HCT116 (cell line): ENCODE measurements around the gene ARHGAP12. TPM values are rescaled to one million over a fixed set of nuclear protein-coding genes. Genes with fewer than 3 reads are reported as not detected.
A peak's percentile ranks its signal among the peaks of the same experiment; 100 is the strongest.
"Not testable (repeated sequence)": the region's sequence is repeated elsewhere in the genome, so short reads cannot be mapped to it uniquely, and the experiment has no call there.

Experiments used
- ATAC-seq: fragments of 200-7000 bp; cut with Tn5 transposase; 2 replicates; pipeline ENCODE4 v1.9.1; 2020; ENCODE audit warnings: mild to moderate bottlenecking, moderate library complexity
- BruUV-seq: library from RNA; stranded (reverse); fragments of 400-500 nt; replicated peaks from 2 replicates; lab custom pipeline; 2021; lab: Mats Ljungman, UMichigan
- CTCF ChIA-PET: fragments of 300-600 bp; sonication (Branson Sonifier 250); formaldehyde crosslinking; loops from one replicate; lab custom pipeline; 2021; ENCODE audit warnings: antibody characterized with exemption; lab: Charles Lee
- POLR2A ChIA-PET: fragments of 300-600, 350-600 bp; sonication (Branson Sonifier 250); formaldehyde crosslinking; loops from one replicate; lab custom pipeline; 2021; ENCODE audit warnings: antibody characterized with exemption; lab: Charles Lee
- RAD21 ChIA-PET, 2 experiments: fragments of 300-600 bp; sonication (Branson Sonifier 250); formaldehyde crosslinking; loops; one replicate each; lab custom pipeline; 2023; ENCODE audit warnings: low total read pairs in 2 of 2; ENCODE audit not compliant: uncharacterized antibody in 2 of 2, unreplicated experiment in 2 of 2, low non-redundant PET in 1 of 2; lab: Charles Lee
- DNase-seq: peaks from one replicate; pipeline ENCODE4 v3.0.0-alpha.2; 2010; ENCODE audit warnings: low read depth, low spot score
- H2AFZ ChIP-seq: fragments of 200-600 bp; shearing (Covaris generic), sonication (generic); 2 replicates; pipeline ENCODE4 v1.6.1; 2017; ENCODE audit warnings: low read depth, mixed run types, mixed read lengths, antibody characterized with exemption, low read length; ENCODE audit not compliant: poor library complexity, severe bottlenecking
- H3K27ac ChIP-seq: 2 replicates; pipeline ENCODE4 v1.5.1; 2012; ENCODE audit warnings: low read depth, low read length
- H3K27me3 ChIP-seq: fragments of 200-600 bp; sonication (generic); 2 replicates; pipeline ENCODE4 v1.6.1; 2016; ENCODE audit warnings: mixed run types, low read length, mixed read lengths; ENCODE audit not compliant: insufficient read depth
- H3K36me3 ChIP-seq, 2 experiments: fragments of 200-500 bp in 1 of 2; fragments of 200-600 bp in 1 of 2; sonication (Bioruptor generic) in 1 of 2; sonication (generic) in 1 of 2; 2 replicates each; pipeline versions ENCODE4 v1.5.1 to v1.6.1; 2014 to 2016; ENCODE audit warnings: low read length in 2 of 2, inconsistent platforms in 1 of 2, mixed read lengths in 1 of 2, mixed run types in 1 of 2; ENCODE audit not compliant: insufficient read depth in 2 of 2, control insufficient read depth in 1 of 2
- H3K4me1 ChIP-seq, 2 experiments: fragments of 200-600 bp in 1 of 2; sonication (generic) in 1 of 2; 2 replicates each; pipeline versions ENCODE4 v1.5.1 to v1.6.1; 2012 to 2017; ENCODE audit warnings: low read length in 2 of 2, inconsistent platforms in 1 of 2, mild to moderate bottlenecking in 1 of 2, mixed read lengths in 1 of 2, mixed run types in 1 of 2, moderate library complexity in 1 of 2; ENCODE audit not compliant: insufficient read depth in 2 of 2, control insufficient read depth in 1 of 2
- H3K4me2 ChIP-seq: fragments of 200-600 bp; sonication (generic); 2 replicates; pipeline ENCODE4 v1.6.1; 2017; ENCODE audit warnings: mixed run types, low read length, mixed read lengths
- H3K4me3 ChIP-seq, 2 experiments: fragments of 200-600 bp in 1 of 2; sonication (generic) in 1 of 2; replicated peaks in 1 of 2; 2 replicates each; pipeline ENCODE4 v1.5.1; 2011 to 2016; ENCODE audit warnings: low read length in 2 of 2, control low read depth in 1 of 2, low read depth in 1 of 2, mild to moderate bottlenecking in 1 of 2, mixed read lengths in 1 of 2, mixed run types in 1 of 2
- H3K79me2 ChIP-seq: fragments of 200-600 bp; sonication (generic); 2 replicates; pipeline ENCODE4 v1.6.1; 2017; ENCODE audit warnings: mild to moderate bottlenecking, mixed run types, low read length, moderate library complexity, mixed read lengths; ENCODE audit not compliant: insufficient read depth
- H3K9ac ChIP-seq: fragments of 200-600 bp; sonication (generic); 2 replicates; pipeline ENCODE4 v1.6.1; 2016; ENCODE audit warnings: low read length, mixed read lengths
- H3K9me2 ChIP-seq: fragments of 200-600 bp; sonication (generic), shearing (Covaris generic); 2 replicates; pipeline ENCODE4 v1.6.1; 2017; ENCODE audit warnings: mixed run types, mild to moderate bottlenecking, moderate library complexity; ENCODE audit not compliant: insufficient read depth
- H3K9me3 ChIP-seq, 2 experiments: fragments of 200-500 bp in 1 of 2; fragments of 200-600 bp in 1 of 2; sonication (Bioruptor generic) in 1 of 2; sonication (generic) in 1 of 2; 2 replicates each; pipeline ENCODE4 v1.6.1; 2014 to 2017; ENCODE audit warnings: low read length in 2 of 2, mixed read lengths in 2 of 2, inconsistent platforms in 1 of 2, low read depth in 1 of 2, mild to moderate bottlenecking in 1 of 2, mixed run types in 1 of 2, moderate library complexity in 1 of 2; ENCODE audit not compliant: control insufficient read depth in 1 of 2, insufficient read depth in 1 of 2
- H4K20me1 ChIP-seq: fragments of 200-600 bp; sonication (generic), shearing (Covaris generic); 2 replicates; pipeline ENCODE4 v1.6.1; 2017; ENCODE audit warnings: mixed run types, mild to moderate bottlenecking, moderate library complexity; ENCODE audit not compliant: insufficient read depth
- EGR1 ChIP-seq: IDR thresholded peaks from 2 replicates; pipeline ENCODE4 v1.6.1; 2012; ENCODE audit warnings: low read depth
- EZH2 ChIP-seq: fragments of 200-600 bp; sonication (generic); IDR thresholded peaks from 2 replicates; pipeline ENCODE4 v1.6.1; 2017; ENCODE audit warnings: antibody characterized with exemption, mixed run types
- EZH2phosphoT487 ChIP-seq: fragments of 200-600 bp; IDR thresholded peaks from 2 replicates; pipeline ENCODE4 v1.6.1; 2018; ENCODE audit warnings: antibody characterized with exemption, borderline replicate concordance
- FOSL1 ChIP-seq: IDR thresholded peaks from 2 replicates; pipeline ENCODE4 v1.6.1; 2012; ENCODE audit warnings: low read depth
- RAD21 ChIP-seq: IDR thresholded peaks from 2 replicates; pipeline ENCODE4 v1.6.1; 2012; ENCODE audit warnings: low read depth, mild to moderate bottlenecking
- SIN3A ChIP-seq: IDR thresholded peaks from 2 replicates; pipeline ENCODE4 v1.6.1; 2012; ENCODE audit warnings: low read depth
- intact Hi-C: fragments of 100-400 bp; cut with micrococcal nuclease; formaldehyde crosslinking; loops from 2 replicates; pipeline ENCODE4 v1.10.0; 2022
- total RNA-seq: library from RNA; stranded (reverse); gene quantifications from one replicate; pipeline ENCODE4 v1.2.1, GENCODE V29; 2021; ENCODE audit not compliant: unreplicated experiment
- TF ChIP-seq, protein P1 (sequence below): IDR thresholded peaks from 2 replicates; pipeline ENCODE4 v1.6.1; 2012
- TF ChIP-seq, protein P2 (sequence below): IDR thresholded peaks from 2 replicates; pipeline ENCODE4 v1.6.1; 2012; ENCODE audit warnings: low read depth

Gene ARHGAP12
- total RNA-seq, 1 experiment from 2014 or later: 80.3 TPM

DNA sequence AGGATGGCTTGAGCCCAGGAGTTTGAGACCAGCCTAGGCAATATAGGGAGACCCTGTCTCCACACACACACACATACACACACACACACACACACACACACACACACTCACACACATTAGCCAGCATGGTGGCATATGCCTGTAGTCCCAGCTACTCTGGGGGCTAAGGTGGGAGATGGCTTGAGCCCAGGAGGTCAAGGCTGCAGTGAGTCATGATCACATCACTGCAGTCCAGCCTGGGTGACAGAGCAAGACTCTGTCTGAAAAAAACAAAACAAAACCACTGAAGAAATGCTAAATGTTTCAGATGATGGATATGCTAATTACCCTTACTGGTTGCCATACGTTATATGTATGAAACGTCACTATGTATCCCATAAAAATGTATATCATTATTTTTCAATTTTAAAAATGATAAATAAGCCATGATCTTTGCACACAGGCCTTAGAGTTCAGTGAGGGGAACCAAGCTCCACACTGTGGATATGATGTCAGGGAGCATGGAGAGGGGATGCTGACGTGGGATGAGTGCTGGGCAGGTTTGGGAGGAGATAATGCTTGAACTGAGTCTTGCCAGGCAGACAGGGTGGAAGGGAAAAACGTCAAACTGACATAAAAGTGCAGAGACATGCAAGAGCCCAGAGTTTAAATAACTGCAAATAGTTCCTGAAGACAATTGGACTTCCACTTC is 45.9 kb upstream of the ARHGAP12 start:
- ATAC-seq (peak; percentile 44; the same call in 1 of the 2 replicates), DNase-seq (no peak)
- Histone ChIP-seq H3K4me1 (peaks cover 3 to 18% of the 10 kb centered on the region in 2 experiments), H3K4me2 (peak overlapping the region; percentile 14; the same call in 1 of the 2 replicates), H3K27me3 (no peaks in the 10 kb centered on the region), H3K9ac (no peak overlapping the region), H3K36me3 (no peaks in the 10 kb centered on the region), H3K9me3 (no peaks in the 10 kb centered on the region), H2AFZ (no peak overlapping the region), H3K4me3 (no peak overlapping the region), H3K79me2 (no peaks in the 10 kb centered on the region), H3K9me2 (no peaks in the 10 kb centered on the region), H4K20me1 (no peaks in the 10 kb centered on the region), H3K27ac (no peak overlapping the region)
- POLR2A ChIA-PET: no interaction called here
- CTCF ChIA-PET: no interaction called here
- RAD21 ChIA-PET: no interaction called here
- intact Hi-C loops: no loop called here
- TF ChIP-seq, protein P1, sequence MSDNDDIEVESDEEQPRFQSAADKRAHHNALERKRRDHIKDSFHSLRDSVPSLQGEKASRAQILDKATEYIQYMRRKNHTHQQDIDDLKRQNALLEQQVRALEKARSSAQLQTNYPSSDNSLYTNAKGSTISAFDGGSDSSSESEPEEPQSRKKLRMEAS: no peak
- TF ChIP-seq EZH2phosphoT487 (no peak), EZH2 (no peak), FOSL1 (peak; percentile 47; the same call in 1 of the 2 replicates)
- BruUV-seq: no TSS peak

DNA sequence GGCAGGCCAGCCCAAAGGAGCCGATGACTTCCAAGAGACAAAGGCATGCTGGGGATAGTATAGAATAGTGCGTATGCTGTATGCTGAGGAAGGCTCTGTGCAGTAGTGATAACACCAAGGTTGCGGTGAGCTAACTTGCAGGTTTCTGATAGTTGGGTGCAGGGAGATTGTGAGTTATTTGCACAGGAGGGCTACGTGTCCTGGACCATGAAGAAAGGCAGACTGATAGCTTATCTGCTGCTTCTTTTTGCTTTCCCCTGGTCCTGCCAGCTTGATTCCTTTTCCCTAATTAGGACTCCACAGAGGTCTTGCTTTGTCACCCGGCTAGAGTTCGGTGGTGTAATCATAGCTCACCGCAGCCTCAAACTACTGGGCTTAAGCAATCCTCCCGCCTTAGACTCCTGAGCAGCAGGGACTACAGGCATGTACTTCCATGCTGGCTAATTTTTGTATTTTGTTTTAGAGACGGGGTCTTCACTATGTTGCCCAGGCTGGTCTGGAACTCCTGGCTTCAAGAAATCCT is 43.9 kb upstream of the ARHGAP12 start:
- BruUV-seq: no TSS peak
- no peaks in the 10 kb centered on the region for H3K79me2 ChIP-seq
- intact Hi-C loops: no loop called here
- no peak overlapping the region for H3K27ac ChIP-seq
- peaks cover 3 to 14% of the 10 kb centered on the region in 2 experiments for H3K4me1 ChIP-seq
- H3K9me3 ChIP-seq: no peaks in the 10 kb centered on the region
- H3K4me2 ChIP-seq: no peak overlapping the region
- TF ChIP-seq, protein P2, sequence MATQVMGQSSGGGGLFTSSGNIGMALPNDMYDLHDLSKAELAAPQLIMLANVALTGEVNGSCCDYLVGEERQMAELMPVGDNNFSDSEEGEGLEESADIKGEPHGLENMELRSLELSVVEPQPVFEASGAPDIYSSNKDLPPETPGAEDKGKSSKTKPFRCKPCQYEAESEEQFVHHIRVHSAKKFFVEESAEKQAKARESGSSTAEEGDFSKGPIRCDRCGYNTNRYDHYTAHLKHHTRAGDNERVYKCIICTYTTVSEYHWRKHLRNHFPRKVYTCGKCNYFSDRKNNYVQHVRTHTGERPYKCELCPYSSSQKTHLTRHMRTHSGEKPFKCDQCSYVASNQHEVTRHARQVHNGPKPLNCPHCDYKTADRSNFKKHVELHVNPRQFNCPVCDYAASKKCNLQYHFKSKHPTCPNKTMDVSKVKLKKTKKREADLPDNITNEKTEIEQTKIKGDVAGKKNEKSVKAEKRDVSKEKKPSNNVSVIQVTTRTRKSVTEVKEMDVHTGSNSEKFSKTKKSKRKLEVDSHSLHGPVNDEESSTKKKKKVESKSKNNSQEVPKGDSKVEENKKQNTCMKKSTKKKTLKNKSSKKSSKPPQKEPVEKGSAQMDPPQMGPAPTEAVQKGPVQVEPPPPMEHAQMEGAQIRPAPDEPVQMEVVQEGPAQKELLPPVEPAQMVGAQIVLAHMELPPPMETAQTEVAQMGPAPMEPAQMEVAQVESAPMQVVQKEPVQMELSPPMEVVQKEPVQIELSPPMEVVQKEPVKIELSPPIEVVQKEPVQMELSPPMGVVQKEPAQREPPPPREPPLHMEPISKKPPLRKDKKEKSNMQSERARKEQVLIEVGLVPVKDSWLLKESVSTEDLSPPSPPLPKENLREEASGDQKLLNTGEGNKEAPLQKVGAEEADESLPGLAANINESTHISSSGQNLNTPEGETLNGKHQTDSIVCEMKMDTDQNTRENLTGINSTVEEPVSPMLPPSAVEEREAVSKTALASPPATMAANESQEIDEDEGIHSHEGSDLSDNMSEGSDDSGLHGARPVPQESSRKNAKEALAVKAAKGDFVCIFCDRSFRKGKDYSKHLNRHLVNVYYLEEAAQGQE: no peak
- TF ChIP-seq EZH2phosphoT487: no peak
- no peak for TF ChIP-seq EGR1
- no peak for TF ChIP-seq SIN3A
- no peak for TF ChIP-seq RAD21
- ATAC-seq: no peak
- no peak overlapping the region for H2AFZ ChIP-seq
- no peaks in the 10 kb centered on the region for H4K20me1 ChIP-seq
- H3K4me3 ChIP-seq: no peak overlapping the region
- ChIA-PET RAD21 (no interaction called here), CTCF (no interaction called here), POLR2A (no interaction called here)
- no peaks in the 10 kb centered on the region for H3K9me2 ChIP-seq
- DNase-seq: no peak
- no peak overlapping the region for H3K9ac ChIP-seq
- H3K27me3 ChIP-seq: no peaks in the 10 kb centered on the region
- H3K36me3 ChIP-seq: no peaks in the 10 kb centered on the region

DNA sequence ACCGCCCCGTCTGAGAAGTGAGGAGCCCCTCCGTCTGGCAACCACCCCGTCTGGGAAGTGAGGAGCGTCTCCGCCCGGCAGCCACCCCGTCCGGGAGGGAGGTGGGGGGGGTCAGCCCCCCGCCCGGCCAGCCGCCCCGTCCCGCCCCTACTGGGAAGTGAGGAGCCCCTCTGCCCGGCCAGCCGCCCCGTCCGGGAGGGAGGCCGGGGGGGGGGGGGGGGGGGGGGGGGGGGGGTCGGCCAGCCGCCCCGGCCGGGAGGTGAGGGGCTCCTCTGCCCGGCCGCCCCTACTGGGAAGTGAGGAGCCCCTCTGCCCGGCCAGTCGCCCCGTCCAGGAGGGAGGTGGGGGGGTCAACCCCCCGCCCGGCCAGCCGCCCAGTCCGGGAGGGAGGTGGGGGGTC is 41.2 kb upstream of the ARHGAP12 start:
- H3K27me3 ChIP-seq, H3K4me1 ChIP-seq, H3K79me2 ChIP-seq, H2AFZ ChIP-seq, BruUV-seq, CTCF ChIA-PET, H4K20me1 ChIP-seq, H3K4me2 ChIP-seq, H3K4me3 ChIP-seq, H3K9ac ChIP-seq, H3K36me3 ChIP-seq, H3K27ac ChIP-seq, H3K9me2 ChIP-seq, POLR2A ChIA-PET, intact Hi-C loops, DNase-seq, RAD21 ChIA-PET, H3K9me3 ChIP-seq, ATAC-seq: not testable (repeated sequence)
